HG03025 (cell line): ENCODE measurements around the gene RGS18.
"Not testable (repeated sequence)": the region's sequence is repeated elsewhere in the genome, so short reads cannot be mapped to it uniquely, and the experiment has no call there.

Experiments
- ATAC-seq: cut with Tn5 transposase; IDR thresholded peaks from one replicate; pipeline ENCODE4 v1.9.1; 2021; ENCODE audit warnings: mild to moderate bottlenecking, moderate library complexity; ENCODE audit not compliant: unreplicated experiment, low FRiP score

Gene RGS18

GRCh38 chr1:192162376-192162775, 4.1 kb downstream of the RGS18 start:
- ATAC-seq, result no peak

DNA sequence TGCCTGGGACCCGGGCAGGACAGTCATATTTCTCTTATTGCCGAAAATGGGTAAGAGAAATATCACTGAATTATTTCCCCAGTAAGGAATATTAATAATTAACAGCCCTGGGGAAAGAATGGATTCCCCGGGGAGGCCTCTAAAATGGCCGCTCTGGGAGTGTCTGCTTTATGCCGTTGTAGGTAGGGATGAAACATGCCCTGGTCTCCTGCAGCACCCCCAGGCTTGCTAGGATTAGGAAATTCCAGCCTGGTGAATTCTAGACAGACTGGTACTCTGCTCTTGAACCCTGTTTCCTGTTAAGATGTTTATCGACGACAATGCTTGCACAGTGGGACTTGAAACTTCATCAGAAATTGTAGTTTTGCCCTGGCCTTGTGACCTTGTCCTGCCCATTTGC, 6.7 kb downstream of the RGS18 start:
- ATAC-seq, result not testable (repeated sequence)

- no peak for ATAC-seq
Measured at GRCh38 chr1:192167011-192167410, 8.7 kb downstream of the RGS18 start.

DNA sequence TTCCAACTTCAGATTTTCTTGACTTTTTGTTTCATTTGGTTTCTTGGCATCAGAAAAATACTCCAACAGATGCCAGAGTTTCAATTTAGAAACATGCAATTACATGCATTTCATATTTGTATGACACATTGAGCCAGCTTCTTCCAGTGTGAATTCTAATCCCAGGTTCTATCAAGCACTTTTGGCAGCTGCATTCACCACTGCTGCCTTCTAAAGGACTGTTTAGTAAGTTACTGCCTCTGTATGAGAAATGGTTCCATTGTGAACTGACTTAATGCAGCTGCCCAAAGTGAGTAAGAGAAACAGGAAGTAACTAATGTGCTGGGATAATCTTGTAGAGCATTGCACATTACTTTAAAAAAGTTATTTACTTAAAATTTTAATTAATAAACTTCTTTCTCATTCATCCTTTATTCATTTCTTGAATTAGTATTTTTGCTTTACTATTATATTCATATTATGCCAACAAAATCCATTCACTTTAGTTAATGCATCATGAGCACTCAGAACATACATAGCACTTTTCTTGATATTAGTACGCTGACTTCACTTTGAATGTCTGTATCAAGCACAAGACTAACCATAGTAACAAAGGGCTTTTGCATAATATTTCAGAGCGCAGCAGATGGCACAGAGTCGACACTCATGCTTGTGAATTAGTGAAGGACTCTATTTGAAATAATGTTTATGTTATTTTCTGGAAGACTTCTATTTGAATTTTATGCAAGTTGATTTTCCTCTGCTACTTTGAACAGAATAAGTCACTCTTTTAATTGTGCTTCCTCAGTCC, 9.8 kb downstream of the RGS18 start:
- ATAC-seq, result no peak

DNA sequence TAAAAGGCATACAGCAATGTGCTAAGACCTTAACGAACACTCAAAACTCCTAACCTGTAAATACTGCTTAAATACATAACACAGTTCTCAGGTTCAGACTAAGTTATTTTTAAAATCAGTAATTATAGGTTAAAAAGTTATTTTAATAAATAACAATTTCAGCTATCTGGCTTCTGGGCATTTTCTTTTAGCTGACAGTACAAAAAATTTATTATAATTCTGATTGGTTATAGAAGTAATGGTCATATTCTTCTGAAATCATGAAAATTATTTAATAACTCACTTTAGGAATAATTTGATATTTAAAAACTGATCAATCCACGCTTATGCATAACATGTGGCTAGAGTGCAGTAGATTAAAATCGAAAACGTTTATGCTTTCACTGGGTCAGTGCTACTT, 10.7 kb downstream of the RGS18 start:
- ATAC-seq, result no peak

- no peak for ATAC-seq
Measured at GRCh38 chr1:192170196-192170984, 12.1 kb downstream of the RGS18 start.

DNA sequence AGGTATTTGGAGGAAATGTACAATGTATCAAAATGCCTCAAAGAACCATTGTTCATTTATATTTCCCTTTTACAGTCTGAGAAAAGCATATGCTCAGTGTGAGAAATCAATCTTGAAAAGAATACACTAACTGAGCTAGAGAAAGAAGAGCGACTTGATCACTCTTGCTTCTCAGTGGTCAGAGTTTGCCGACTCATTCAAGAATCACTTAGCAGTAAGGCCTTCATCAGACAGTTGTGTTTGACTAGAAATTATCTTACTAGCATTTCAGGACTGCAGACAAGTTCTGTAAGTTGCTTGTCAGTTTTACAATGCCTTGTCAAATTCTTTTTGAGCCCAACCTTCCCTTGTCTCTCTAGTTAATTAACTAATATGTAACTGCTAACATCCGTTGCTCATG, 12.9 kb downstream of the RGS18 start:
- ATAC-seq, result no peak

DNA sequence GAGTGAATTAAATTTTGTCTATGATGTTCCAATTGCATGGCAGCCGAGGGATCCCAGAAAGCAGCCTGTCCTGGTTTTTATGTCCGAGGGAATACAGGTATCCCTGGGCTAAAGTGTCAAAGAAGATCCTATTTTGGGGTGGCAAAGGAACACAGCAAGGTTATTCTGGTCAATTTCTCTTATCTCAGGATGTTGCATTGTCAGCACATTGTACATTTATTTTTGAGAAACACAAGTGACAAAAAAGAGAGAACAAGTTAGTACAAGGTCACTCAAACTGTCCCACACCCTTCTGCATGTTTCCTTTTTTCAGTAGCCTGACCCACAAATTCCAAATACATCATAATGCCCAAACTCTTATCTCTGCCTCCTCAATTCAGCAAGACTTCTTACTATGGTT, 17.7 kb downstream of the RGS18 start:
- no peak for ATAC-seq

DNA sequence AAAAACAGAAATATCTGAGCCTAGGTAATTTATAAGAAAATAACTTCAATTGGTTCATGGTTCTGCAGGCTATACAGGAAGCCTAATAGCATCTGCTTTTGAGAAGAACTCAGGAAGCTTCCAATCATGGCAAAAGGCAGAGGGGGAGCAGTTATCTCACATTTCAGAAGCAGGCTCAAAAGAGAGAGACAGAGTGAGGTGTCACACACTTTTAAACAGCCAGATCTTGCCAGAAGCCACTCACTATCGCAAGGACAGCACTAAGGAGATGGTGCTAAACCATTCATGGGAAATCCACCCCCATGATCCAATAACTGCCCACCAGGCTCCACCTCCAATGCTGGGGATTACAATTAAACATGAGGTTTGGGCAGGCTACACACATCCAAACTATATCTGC, 25.5 kb downstream of the RGS18 start:
- ATAC-seq, result no peak

DNA sequence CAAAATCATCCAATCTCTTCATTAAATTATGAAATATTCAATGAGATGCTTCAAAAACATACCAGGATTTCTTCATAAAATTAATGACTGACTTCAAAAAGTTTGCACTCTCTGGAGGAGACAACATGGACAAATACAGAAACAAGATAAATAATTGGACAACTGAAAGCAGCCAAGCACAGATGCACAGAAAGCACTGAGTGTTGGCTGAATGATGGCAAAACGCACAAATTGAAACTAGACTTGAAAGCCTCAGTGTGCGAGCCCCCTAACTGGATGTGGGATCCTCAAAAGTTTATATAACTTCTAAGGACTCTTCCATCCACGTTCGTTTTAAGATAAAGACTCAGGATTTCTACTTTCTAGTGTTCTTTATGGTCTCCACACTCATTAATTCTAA, 27.9 kb downstream of the RGS18 start:
- no peak for ATAC-seq

- no peak for ATAC-seq
Measured at GRCh38 chr1:192190066-192190465, 31.8 kb downstream of the RGS18 start.

DNA sequence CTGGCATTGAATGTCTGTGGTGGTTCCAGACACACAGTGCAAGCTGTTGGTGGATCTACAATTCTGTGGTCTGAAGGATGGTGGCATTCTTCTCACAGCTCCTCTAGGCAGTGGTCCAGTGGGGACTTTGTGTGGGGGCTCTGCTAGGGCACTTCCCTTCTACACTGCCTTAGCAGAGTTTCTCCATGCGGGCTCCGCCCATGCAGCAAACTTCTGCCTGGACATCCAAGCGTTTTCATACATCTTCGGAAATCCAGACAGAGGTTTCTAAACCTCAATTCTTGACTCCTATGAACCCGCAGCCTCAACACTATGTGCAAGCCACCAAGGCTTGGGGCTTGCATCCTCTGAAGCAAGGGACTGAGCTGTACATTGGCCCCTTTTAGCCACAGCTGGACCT, 43.0 kb downstream of the RGS18 start:
- no peak for ATAC-seq

DNA sequence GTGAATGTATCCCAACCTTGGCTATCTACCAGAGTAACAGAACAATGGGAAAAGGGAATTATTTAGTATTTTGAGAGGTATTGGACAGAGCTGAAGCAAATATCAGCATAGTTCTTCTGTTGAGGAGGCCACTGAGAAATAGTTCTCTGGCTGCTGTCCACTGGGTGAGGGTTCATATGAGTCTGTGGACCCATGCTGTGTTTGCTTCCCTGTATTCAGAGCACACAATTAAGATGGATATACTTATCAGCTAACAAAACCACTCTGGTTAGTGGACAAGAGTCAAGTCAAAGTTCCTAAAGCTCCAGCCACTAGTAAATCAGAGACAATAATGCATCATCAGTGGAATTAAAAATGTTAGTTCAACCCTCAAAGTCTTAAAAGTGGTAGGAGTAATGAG, 66.1 kb downstream of the RGS18 start:
- no peak for ATAC-seq

DNA sequence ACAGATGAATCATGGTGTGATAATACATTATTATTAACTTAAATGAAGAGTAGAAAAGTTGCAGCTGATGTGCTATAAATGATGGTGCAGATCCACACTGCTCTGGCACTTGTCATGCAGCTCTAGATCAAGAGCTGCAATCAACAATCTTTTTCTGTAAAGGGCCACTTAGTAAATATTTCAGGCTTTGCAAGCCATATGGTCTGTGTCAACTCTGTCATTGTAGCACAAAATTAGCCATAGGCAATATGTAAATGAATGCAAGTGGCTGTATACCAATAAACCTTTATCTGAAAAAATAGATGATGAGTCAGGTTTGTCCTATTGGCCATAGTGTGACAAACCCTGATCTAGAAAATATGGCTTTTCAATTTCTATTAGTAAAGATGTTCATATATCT, 66.6 kb downstream of the RGS18 start:
- no peak for ATAC-seq

DNA sequence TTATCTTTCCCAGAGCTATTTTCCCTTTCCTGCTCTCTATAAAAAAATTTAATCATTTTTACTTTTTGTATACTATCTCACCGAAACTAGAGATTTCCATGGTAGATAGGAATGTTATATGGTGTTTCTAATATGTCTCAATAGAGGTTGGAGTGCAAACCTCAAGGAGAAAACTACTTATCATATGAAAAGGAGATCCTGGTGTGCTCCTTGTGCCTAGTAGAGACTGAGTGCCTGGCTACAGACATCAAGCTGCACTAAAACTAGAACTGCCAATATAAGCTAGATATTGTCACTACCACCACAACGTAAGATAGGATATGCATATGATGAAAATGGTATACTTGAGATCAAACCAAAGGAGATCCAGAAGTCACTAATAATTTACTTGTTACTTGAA, 67.0 kb downstream of the RGS18 start:
- no peak for ATAC-seq

DNA sequence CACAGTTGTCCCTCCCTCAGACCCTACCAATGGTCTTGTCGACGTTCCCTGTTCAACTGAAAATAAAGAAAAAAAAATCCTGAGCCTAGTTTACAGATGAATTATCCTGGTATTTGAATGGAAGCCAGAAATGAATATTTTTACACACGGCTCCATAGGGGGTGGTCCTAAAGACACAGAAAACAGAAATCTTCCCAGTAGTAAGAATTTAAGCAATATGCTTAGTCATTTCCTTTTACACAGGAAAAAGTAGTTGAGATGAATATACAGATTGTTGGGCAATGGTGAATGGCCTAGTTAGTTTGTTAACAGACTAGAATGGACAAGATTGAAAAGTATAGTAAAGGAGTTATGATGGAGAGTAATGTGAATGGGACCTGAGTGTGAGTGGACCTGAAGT, 67.4 kb downstream of the RGS18 start:
- no peak for ATAC-seq

DNA sequence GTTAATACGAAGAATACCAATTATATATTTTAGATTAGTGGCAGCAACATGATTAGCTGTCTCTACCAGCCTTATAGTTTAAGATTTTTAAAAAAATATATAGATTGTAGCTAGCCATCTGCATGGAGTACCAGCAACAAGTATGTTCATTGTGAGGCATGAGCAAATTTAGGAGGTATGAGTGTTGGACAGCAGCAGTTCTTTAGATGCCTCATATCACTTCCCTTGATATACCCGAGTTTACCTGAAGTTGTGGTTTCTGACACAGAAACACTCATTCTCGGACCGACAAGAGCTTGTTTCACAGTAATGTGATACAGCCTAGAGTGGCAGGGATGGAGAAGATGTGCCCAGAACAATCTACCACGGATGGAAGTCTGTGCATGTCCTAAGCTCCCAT, 69.1 kb downstream of the RGS18 start:
- no peak for ATAC-seq

DNA sequence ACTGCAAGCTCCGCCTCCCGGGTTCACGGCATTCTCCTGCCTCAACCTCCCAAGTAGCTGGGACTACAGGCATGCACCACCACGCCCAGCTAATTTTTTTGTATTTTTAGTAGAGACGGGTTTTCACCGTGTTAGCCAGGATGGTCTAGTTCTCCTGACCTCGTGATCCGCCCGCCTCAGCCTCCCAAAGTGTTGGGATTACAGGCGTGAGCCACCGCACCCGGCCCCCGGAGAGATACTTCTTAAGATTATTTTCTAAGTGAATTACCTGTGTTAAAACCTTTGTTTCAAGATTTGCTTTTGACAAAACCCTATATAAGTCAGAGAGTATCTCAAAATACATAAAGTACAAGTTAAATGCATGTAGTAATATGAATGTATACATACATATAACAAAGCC, 69.7 kb downstream of the RGS18 start:
- not testable (repeated sequence) for ATAC-seq

- no peak for ATAC-seq
Measured at GRCh38 chr1:192232817-192233417, 74.7 kb downstream of the RGS18 start.

DNA sequence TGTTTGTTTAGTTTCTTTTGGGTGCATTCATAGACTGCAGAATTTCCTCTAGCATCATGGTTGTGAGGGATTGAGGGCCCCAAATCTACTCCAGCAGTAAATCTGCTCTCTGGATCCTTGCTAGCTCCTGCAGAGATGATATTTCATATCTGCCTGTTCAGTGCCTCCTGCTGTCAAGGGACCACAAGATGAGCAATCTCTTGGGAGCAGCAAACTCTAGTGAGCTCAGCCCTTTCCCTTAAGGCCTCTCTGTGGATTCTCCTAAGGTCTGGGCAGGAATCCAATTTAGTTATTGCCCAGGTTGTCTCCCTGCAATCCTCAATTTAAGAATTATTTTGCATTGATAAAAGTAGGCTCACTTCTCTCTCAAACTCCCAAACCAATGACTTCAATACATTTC, 76.9 kb downstream of the RGS18 start:
- no peak for ATAC-seq
